SU-DHL-6 (cell line): ENCODE data around the gene SF3A1.

Source experiments
- CTCF ChIP-seq: fragments of 200-600 bp; sonication (generic); IDR thresholded peaks from one replicate; pipeline ENCODE4 v1.5.1; 2017; ENCODE audit warnings: antibody characterized with exemption, mild to moderate bottlenecking, low read length, moderate library complexity; ENCODE audit not compliant: insufficient read depth, poor library complexity, severe bottlenecking
- EZH2phosphoT487 ChIP-seq: fragments of 200-600 bp; sonication (generic), shearing (Covaris generic); conservative IDR thresholded peaks from 2 replicates; pipeline ENCODE4 v1.6.1; 2018; ENCODE audit warnings: mild to moderate bottlenecking, antibody characterized with exemption, low read length, moderate library complexity, mixed read lengths

- TF ChIP-seq CTCF (no peak), EZH2phosphoT487 (no peak)
Measured at GRCh38 chr22:30406400-30406799, 49.7 kb upstream of the SF3A1 start.
